Psoas muscle (tissue), 8 donors: ENCODE data around the gene MCTP2. TPM values are rescaled to one million over a fixed set of nuclear protein-coding genes. Genes with fewer than 3 reads are reported as not detected.

Experiments
- ATAC-seq, 4 donors: fragments of 200-7000 bp; cut with Tn5 transposase; one replicate each; pipeline ENCODE4 v1.9.1; 2020; ENCODE audit warnings: moderate library complexity in 3 of 4, mild to moderate bottlenecking in 2 of 4
- DNase-seq, 2 donors: peaks; one replicate each; pipeline ENCODE4 v3.0.0-alpha.2; 2020
- H3K27ac ChIP-seq: fragments of 200-600 bp; one replicate; pipeline ENCODE4 v1.8.0; 2022
- H3K27me3 ChIP-seq, 3 donors: fragments of 200-600 bp in 1 of 3; one replicate each; pipeline versions ENCODE4 v1.6.1 to v1.8.0; 2013 to 2022; ENCODE audit warnings: low read length in 2 of 3, mild to moderate bottlenecking in 2 of 3, moderate library complexity in 1 of 3; ENCODE audit not compliant: insufficient read depth in 3 of 3
- H3K36me3 ChIP-seq, 2 donors: fragments of 200-600 bp in 1 of 2; one replicate each; pipeline versions ENCODE4 v1.6.1 to v1.8.0; 2013 to 2022; ENCODE audit warnings: low read depth in 1 of 2, mild to moderate bottlenecking in 1 of 2, moderate library complexity in 1 of 2; ENCODE audit not compliant: insufficient read depth in 1 of 2
- H3K4me1 ChIP-seq: fragments of 200-600 bp; one replicate; pipeline ENCODE4 v1.8.0; 2022
- H3K4me3 ChIP-seq: fragments of 200-600 bp; one replicate; pipeline ENCODE4 v1.8.0; 2022; ENCODE audit warnings: mild to moderate bottlenecking
- H3K9me3 ChIP-seq: fragments of 200-600 bp; one replicate; pipeline ENCODE4 v1.8.0; 2022
- WGBS, 3 donors: extraction: QIAGEN DNeasy Blood & Tissue Kit; methylation state at CpG; one replicate each; pipeline versions ENCODE4 v1.1.6 to v1.1.7; 2013; 5-methylcytosine and 5-hydroxymethylcytosine counted together
- intact Hi-C, 2 donors: fragments of 100-400 bp; cut with DNase I; formaldehyde crosslinking; loops; one replicate each; pipeline versions ENCODE4 v1.11.0 to v1.14.2; 2022
- polyA plus RNA-seq, 3 donors: library from polyadenylated mRNA; stranded (reverse); fragments of 200-250 nt; gene quantifications; one replicate each; pipeline ENCODE4 v1.2.3, GENCODE V29; 2013
- total RNA-seq, 4 donors: library from RNA; stranded (reverse); fragmentation: NEBNext Ultra II Directional in 2 of 4; extraction: Animal tissue kit (Norgen Biotek cat#: 25700) in 2 of 4; gene quantifications; one replicate each; pipeline versions ENCODE4 v1.2.1 to v1.2.4, GENCODE V29; 2021 to 2023
- TF ChIP-seq, protein P1 (sequence below): fragments of 200-600 bp; IDR thresholded peaks from one replicate; pipeline ENCODE4 v1.8.0; 2022; ENCODE audit warnings: antibody characterized with exemption
- donor health status: healthy with polysubstance abuse.
- donor health status: DM: no; HTN: no; CAD: no; lungs with moderate emphysema.
- donor health status: Bipolar disorder and iron deficiency.
- donor health status: healthy.
- donor health status: DM: yes; HTN: yes; CAD: no.
- donor health status: DM: no; HTN: no; CAD: no.
- donor health status: DM: no; HTN: no; CAD: no.
- donor health status: DM: yes; HTN: yes; CAD: no.

The MCTP2 gene
- total and polyA plus RNA-seq, 7 donors = 0.01 to 1.1 (median 0.33) TPM; not detected in 1

DNA sequence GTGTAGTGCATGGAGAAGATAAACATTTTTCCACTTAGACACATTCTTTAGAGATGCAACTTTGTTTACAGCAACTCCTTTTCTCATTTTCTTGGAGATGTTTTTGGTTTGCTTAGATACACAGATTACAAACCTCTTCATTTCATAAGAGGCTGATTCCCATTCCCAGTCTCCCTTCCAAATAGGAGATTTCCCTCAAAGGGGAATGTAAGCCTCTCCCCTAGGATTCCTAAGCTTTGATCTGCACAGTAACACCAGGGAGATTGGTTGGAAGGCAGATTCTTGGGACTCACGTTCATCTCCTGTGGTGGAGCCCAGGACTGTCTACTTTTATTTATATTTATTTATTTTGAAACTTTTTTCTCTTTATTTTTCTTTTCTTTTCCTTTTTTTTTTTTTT, 63.2 kb downstream of the MCTP2 start:
- Histone ChIP-seq H3K9me3 (no peaks in the 10 kb centered on the region), H3K27me3 (no peaks in the 10 kb centered on the region), H3K27ac (no peak overlapping the region), H3K4me1 (no peaks in the 10 kb centered on the region), H3K36me3 (no peaks in the 10 kb centered on the region), H3K4me3 (no peak overlapping the region)
- DNase-seq (no peak), ATAC-seq (no peak)
- WGBS, 3 donors = 49 to 50% (median 50%) methylated on average over 1 of the region's 1 CpG
- intact Hi-C loops = no loop called here
- TF ChIP-seq, protein P1, sequence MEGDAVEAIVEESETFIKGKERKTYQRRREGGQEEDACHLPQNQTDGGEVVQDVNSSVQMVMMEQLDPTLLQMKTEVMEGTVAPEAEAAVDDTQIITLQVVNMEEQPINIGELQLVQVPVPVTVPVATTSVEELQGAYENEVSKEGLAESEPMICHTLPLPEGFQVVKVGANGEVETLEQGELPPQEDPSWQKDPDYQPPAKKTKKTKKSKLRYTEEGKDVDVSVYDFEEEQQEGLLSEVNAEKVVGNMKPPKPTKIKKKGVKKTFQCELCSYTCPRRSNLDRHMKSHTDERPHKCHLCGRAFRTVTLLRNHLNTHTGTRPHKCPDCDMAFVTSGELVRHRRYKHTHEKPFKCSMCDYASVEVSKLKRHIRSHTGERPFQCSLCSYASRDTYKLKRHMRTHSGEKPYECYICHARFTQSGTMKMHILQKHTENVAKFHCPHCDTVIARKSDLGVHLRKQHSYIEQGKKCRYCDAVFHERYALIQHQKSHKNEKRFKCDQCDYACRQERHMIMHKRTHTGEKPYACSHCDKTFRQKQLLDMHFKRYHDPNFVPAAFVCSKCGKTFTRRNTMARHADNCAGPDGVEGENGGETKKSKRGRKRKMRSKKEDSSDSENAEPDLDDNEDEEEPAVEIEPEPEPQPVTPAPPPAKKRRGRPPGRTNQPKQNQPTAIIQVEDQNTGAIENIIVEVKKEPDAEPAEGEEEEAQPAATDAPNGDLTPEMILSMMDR = no peak

DNA sequence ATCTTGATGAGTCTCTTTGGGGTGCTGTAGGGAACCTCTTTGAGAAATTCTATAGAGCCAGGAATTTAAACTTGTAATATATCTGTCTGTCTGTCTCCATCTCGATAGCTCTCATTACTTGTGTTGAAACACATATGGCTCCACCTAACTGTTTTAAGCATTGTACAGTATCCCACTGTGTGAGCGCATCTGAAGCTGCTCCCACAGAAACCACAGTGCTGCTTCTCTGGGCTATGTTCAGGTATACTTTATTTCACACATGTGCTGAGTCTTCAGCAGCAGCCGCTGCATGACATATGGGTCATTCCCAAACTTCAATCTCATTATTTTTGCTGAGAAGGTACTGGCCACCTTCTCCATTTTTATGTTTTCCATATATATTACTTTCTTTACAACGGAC, 63.9 kb downstream of the MCTP2 start:
- H3K4me1 ChIP-seq = no peaks in the 10 kb centered on the region
- intact Hi-C loops = no loop called here

DNA sequence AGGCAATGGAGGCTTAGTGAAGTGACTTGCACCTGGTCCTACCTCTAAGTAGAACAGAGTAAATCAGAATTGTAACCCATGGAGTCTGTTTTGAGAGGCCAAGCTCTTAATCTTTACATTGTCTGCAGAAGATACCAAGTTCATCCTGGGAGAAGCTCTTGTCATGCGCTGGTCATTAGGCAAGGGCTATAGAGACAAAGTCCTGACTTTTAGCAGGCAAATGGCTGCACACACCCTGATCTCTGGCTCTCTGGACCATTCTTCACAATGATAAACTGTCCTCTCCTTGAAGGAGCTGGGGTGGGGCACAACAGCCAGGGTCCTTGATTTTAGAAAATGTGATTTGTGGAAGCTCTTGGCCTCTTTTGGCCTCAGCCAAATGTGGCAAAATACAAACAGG, 65.4 kb downstream of the MCTP2 start:
- Histone ChIP-seq H3K4me1 (no peaks in the 10 kb centered on the region), H3K27me3 (no peaks in the 10 kb centered on the region), H3K9me3 (no peaks in the 10 kb centered on the region), H3K4me3 (no peak overlapping the region), H3K27ac (no peak overlapping the region), H3K36me3 (no peaks in the 10 kb centered on the region)
- no peak for ATAC-seq
- DNase-seq = no peak
- TF ChIP-seq, protein P1 = no peak
- intact Hi-C loops = no loop called here
- WGBS, 3 donors = 96 to 100% (median 96%) methylated on average over 1 of the region's 1 CpG

More for the DNA sequence above, 63.9 kb downstream of the MCTP2 start:
- DNase-seq (no peak), ATAC-seq (no peak)
- Histone ChIP-seq H3K27me3 (no peaks in the 10 kb centered on the region), H3K27ac (no peak overlapping the region), H3K36me3 (no peaks in the 10 kb centered on the region), H3K4me3 (no peak overlapping the region), H3K9me3 (no peaks in the 10 kb centered on the region)
- WGBS, 3 donors = 89 to 91% (median 89%) methylated on average over 4 of the region's 4 CpGs
- TF ChIP-seq, protein P1 = no peak

DNA sequence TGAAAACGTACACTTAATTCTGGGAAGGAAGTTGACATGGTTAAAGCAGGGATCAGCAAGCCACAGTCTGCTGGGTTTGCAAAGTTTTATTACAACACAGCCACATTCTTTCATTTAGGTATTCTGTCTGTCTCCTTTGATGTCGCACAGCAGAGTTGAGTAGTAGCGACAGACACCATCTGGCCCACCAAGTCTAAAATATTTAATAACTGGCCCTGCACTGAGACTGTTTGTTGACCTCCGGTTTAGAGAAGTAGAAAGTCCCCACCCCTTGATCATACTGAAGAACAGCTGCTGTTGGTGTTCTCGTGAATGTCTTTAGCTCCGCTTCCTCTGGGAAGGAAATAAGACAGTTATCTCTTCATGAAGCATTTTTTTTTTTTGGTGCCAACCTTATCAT, 66.2 kb downstream of the MCTP2 start:
- intact Hi-C loops = no loop called here
- Histone ChIP-seq H3K4me3 (no peak overlapping the region), H3K27ac (no peak overlapping the region), H3K4me1 (no peaks in the 10 kb centered on the region), H3K27me3 (no peaks in the 10 kb centered on the region), H3K9me3 (no peaks in the 10 kb centered on the region), H3K36me3 (no peaks in the 10 kb centered on the region)
- no peak for DNase-seq
- TF ChIP-seq, protein P1 = no peak
- WGBS, 3 donors = 36 to 51% (median 38%) methylated on average over 6 of the region's 6 CpGs
- ATAC-seq = no peak

DNA sequence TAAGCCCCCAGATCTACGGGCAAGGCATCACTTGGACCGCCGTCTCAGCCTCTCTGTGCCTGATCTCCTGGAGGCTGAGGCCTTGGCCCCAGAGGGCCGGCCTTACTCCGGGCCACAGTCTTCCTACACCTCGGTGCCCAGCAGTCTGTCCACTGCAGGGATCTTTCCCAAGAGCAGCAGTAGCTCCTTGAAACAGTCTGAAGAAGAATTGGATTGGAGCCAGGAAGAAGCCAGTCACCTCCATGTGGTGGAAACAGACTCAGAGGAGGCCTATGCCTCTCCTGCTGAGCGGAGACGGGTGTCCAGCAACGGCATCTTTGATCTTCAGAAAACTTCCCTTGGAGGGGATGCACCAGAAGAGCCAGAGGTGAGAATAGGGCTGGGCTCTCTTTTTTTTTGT, 67.0 kb downstream of the MCTP2 start:
- WGBS, 3 donors = 92 to 96% (median 94%) methylated on average over 9 of the region's 9 CpGs
- TF ChIP-seq, protein P1 = no peak
- Histone ChIP-seq H3K4me3 (no peak overlapping the region), H3K36me3 (no peaks in the 10 kb centered on the region), H3K27me3 (no peaks in the 10 kb centered on the region), H3K27ac (no peak overlapping the region), H3K4me1 (no peaks in the 10 kb centered on the region), H3K9me3 (no peaks in the 10 kb centered on the region)
- intact Hi-C loops = no loop called here
- DNase-seq (no peak), ATAC-seq (no peak)
